GM11168 (cell line): Measurements from ENCODE around the gene FAM180A.

Experiments
- in situ Hi-C: fragments of 300-500 bp; cut with MboI; formaldehyde crosslinking; loops from one replicate; pipeline ENCODE4 v1.12.0; 2022; ENCODE audit warnings: low sequenced_read_pairs; ENCODE audit not compliant: unreplicated experiment

FAM180A gene

GRCh38 chr7:135692055-135692454 lies 56.6 kb downstream of the FAM180A start:
- in situ Hi-C loops = no loop called here

- in situ Hi-C loops = no loop called here
Measured at GRCh38 chr7:135690566-135690965, 58.0 kb downstream of the FAM180A start.

DNA sequence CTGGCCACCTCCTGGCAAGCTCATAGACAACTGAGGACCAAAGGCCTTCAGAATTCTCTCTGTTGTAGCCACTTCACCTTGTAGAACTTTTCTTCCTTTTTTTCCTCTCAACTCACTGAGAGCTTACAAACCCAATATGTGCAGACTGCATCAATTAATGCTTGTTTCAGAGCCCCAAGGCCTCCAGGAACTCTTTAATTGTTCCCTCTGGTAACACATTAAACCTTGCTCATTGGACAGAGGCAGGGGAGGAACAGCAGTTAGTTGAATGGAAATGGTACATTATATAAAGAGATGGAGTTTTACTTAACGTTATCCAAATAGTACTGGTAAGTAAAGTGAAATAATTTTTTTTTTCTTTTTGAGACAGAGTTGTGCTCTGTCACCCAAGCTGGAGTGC lies 61.1 kb downstream of the FAM180A start:
- in situ Hi-C loops = no loop called here

DNA sequence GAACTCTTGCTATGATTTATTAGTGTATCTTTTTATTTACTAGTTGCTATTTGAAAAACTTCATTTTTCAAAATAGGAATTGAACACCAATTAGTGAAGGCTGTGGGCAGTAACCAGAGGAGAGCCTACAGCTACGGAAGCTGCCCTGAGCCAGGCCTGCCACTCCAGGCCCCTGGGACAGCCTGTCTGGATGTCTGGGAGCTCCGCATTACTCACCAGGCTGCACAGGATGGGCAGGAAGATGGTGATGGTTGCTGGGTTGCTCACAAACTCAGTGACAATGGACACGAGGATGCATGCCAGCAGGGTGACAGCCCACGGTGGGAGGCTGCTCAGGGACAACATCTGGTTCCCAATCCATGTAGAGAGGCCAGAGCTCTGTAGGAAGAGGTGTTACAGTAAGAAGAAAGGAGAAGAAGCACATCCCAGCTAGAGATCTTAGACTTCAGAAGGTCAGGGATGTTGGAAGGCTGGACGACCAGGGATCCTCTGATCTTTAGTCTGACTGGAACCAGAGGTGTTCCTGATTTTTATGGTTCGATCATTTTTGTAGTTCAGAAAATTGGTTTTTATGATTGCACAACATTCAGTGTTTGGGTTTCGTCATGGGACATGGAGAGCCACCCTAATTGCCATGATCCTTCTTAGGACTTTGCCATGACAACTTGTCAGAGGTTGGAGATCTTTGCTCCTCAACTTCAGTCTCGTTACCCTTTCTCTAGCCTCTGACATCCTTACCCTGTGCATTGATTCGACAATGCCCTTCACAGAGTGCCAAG lies 63.1 kb downstream of the FAM180A start:
- in situ Hi-C loops = no loop called here

DNA sequence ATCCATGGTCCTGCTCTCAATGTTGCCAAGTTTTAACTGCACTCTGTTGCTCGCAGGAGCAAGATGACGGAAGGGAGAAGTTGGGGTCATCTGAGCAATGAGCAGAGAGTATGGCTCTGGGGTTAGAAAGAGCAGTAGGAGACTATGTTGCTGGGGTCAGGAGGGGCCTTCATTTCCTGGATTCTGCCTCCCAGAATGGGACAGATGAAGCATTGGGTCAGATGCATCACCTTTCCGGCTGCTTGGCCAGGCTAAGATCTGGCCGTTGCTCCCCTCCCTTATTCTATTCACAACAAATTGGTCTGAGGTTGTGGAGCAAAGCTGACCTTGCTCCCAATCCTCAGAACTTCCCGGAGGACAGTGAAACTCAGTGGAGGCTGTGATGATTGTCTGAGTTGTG lies 63.9 kb downstream of the FAM180A start:
- in situ Hi-C loops = no loop called here

DNA sequence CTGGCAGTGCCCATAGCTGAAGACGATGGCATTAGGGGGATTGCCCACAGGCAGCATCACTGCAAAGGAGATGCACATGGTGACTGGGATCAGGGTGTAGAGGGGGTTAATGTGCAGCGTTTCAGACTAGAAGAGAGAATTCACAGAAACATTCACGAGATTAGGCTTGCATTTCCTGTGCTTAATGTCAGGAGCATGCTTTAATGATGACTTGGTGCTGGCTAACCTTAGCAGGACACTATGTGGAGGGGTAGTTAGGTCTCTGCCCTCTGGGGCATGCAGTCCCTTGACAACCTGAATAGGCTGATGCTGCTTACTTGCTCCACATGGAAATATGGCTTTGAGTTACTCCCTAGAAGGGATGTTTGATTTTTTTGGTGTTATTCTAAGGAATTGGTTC lies 64.5 kb downstream of the FAM180A start:
- in situ Hi-C loops = no loop called here

- in situ Hi-C loops = no loop called here
Measured at GRCh38 chr7:135683609-135684008, 65.0 kb downstream of the FAM180A start.

DNA sequence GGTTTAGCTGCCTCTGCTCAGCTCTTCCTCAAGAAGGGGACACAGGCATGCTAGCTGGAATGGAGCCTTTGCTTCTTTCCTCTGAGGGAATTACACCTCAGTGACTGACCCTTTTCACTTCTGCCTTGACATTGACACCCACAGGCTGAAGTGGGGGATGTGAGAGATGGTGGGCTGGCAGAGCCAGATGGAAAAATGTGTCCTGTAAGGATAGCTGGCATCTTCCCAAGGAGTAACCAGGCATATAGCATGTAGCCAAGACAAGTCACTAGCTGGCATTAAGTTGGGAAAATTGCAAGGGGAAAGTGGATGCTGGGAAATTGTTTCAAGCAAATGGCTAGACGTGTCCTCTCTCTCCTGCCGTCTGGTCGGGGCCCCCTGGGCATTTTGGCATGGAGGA lies 66.4 kb downstream of the FAM180A start:
- in situ Hi-C loops = no loop called here

DNA sequence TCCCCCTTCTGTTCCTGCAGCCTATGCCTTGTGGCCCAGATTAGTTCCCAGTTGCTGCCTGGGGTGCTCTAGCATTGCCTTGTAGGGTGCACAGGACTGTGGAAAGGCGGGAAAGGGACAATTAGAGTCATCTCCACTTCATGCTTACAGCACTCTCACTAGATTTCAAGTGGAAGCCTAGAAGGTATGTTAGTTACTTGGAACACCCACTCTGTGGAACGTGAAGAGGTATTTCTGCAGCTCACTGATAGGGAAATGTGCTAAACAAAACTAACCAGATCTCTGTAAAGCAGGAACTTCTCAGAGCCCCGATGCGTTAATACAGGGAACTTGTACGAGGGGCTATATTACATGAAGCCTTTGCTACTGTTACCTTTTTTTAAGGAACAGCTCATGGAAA lies 66.9 kb downstream of the FAM180A start:
- in situ Hi-C loops = no loop called here
